Measurements from ENCODE around the gene DUS2. TPM values are rescaled to one million over a fixed set of nuclear protein-coding genes. Genes with fewer than 3 reads are reported as not detected.
"Not testable (repeated sequence)": the region's sequence is repeated elsewhere in the genome, so short reads cannot be mapped to it uniquely, and the experiment has no call there.

The DUS2 gene
- total RNA-seq, 4 donors from 2014 or later: 9.2 to 13.1 (median 11.2) TPM

GRCh38 chr16:68003031-68003430, 20.1 kb upstream of the DUS2 start:
- Histone ChIP-seq H3K4me3 (no peak overlapping the region), H3K27ac (no peak overlapping the region), H3K4me1 (peaks cover 0 to 16% (median 0%) of the 10 kb centered on the region in 4 donors), H3K9me3 (no peaks in the 10 kb centered on the region), H3K27me3 (no peaks in the 10 kb centered on the region), H3K36me3 (no peaks in the 10 kb centered on the region)
- TF ChIP-seq POLR2AphosphoS5 (IDR thresholded peaks at IDR 0.05) (no peak), CTCF (IDR thresholded peaks at IDR 0.05) (no peak), EP300 (IDR thresholded peaks at IDR 0.05; ENCODE audit: low read depth) (no peak), POLR2A (IDR thresholded peaks at IDR 0.05) (no peak)
- intact Hi-C loops (cut with DNase I; ENCODE audit: low total_unique reads): no loop called here
- in situ Hi-C loops (cut with MboI; ENCODE audit: low pct_ligation_motif_present in 1 of 4, low pct_unique_long_range_greater_than_20kb in 1 of 4, low sequenced_read_pairs in 3 of 4): no loop called here
- no peak for DNase-seq
- 87 to 88% methylated on average over 4 of the region's 4 CpGs for WGBS, 2 donors (ENCODE audit: low coverage in 1 of 2)

DNA sequence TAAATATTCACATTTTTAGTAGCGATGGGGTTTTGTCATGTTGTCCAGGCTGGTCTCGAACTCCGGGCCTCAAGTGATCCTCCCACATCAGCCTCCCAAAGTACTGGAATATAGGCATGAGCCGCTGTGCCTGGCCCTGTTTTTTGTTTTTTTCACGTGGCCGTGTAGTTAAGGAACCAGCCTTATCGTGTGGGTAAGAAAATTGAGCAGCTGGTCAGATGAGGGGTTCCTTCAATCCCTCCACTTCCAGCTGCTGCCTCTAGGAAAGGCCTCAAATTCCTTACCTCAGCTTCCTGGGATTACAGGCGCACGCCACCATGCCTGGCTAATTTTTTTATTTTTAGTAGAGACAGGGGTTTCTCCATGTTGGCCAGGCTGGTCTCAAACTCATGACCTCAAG, 17.9 kb upstream of the DUS2 start:
- DNase-seq: no peak
- in situ Hi-C loops (cut with MboI; ENCODE audit: low pct_ligation_motif_present in 1 of 4, low pct_unique_long_range_greater_than_20kb in 1 of 4, low sequenced_read_pairs in 3 of 4): no loop called here
- no peaks in the 10 kb centered on the region for H3K27me3 ChIP-seq
- no peaks in the 10 kb centered on the region for H3K36me3 ChIP-seq
- H3K4me3 ChIP-seq: no peak overlapping the region
- H3K4me1 ChIP-seq: peaks cover 0 to 12% (median 0%) of the 10 kb centered on the region in 4 donors
- peak overlapping the region; percentile 38 to 68 (median 56) for H3K27ac ChIP-seq
- no peaks in the 10 kb centered on the region for H3K9me3 ChIP-seq
- intact Hi-C loops (cut with DNase I; ENCODE audit: low total_unique reads): no loop called here
- 80 to 90% methylated on average over 3 to 9 of the region's 9 CpGs for WGBS, 2 donors (ENCODE audit: low coverage in 1 of 2)
- no peak for TF ChIP-seq POLR2A (IDR thresholded peaks at IDR 0.05)
- TF ChIP-seq EP300 (IDR thresholded peaks at IDR 0.05; ENCODE audit: low read depth): no peak
- TF ChIP-seq POLR2AphosphoS5 (IDR thresholded peaks at IDR 0.05): no peak
- no peak for TF ChIP-seq CTCF (IDR thresholded peaks at IDR 0.05)

GRCh38 chr16:68005786-68006286, 17.2 kb upstream of the DUS2 start:
- intact Hi-C loops (cut with DNase I; ENCODE audit: low total_unique reads): no loop called here
- no peaks in the 10 kb centered on the region for H3K9me3 ChIP-seq
- no peak overlapping the region for H3K4me3 ChIP-seq
- H3K4me1 ChIP-seq: peaks cover 0 to 6% (median 0%) of the 10 kb centered on the region in 4 donors
- H3K27me3 ChIP-seq: no peaks in the 10 kb centered on the region
- H3K27ac ChIP-seq: peak overlapping the region; percentile 38 to 68 (median 56)
- TF ChIP-seq POLR2A (IDR thresholded peaks at IDR 0.05): no peak
- no peak for TF ChIP-seq CTCF (IDR thresholded peaks at IDR 0.05)
- no peak for TF ChIP-seq POLR2AphosphoS5 (IDR thresholded peaks at IDR 0.05)
- TF ChIP-seq EP300 (IDR thresholded peaks at IDR 0.05; ENCODE audit: low read depth): no peak
- DNase-seq: peak; percentile 47
- 40 to 42% methylated on average over 1 to 6 of the region's 6 CpGs for WGBS, 2 donors (ENCODE audit: low coverage in 1 of 2)
- no peaks in the 10 kb centered on the region for H3K36me3 ChIP-seq
- in situ Hi-C loops (cut with MboI; ENCODE audit: low pct_ligation_motif_present in 1 of 4, low pct_unique_long_range_greater_than_20kb in 1 of 4, low sequenced_read_pairs in 3 of 4): no loop called here

GRCh38 chr16:68009157-68009735, 13.8 kb upstream of the DUS2 start:
- Histone ChIP-seq H3K36me3 (no peaks in the 10 kb centered on the region), H3K27me3 (no peaks in the 10 kb centered on the region), H3K4me1 (peaks cover 0 to 10% (median 0%) of the 10 kb centered on the region in 4 donors), H3K9me3 (no peaks in the 10 kb centered on the region), H3K27ac (no peak overlapping the region), H3K4me3 (no peak overlapping the region)
- intact Hi-C loops (cut with DNase I; ENCODE audit: low total_unique reads): no loop called here
- TF ChIP-seq POLR2A (IDR thresholded peaks at IDR 0.05) (no peak), POLR2AphosphoS5 (IDR thresholded peaks at IDR 0.05) (no peak), EP300 (IDR thresholded peaks at IDR 0.05; ENCODE audit: low read depth) (no peak), CTCF (IDR thresholded peaks at IDR 0.05) (no peak)
- in situ Hi-C loops (cut with MboI; ENCODE audit: low pct_ligation_motif_present in 1 of 4, low pct_unique_long_range_greater_than_20kb in 1 of 4, low sequenced_read_pairs in 3 of 4): no loop called here
- 72 to 85% methylated on average over 4 to 6 of the region's 9 CpGs for WGBS, 2 donors (ENCODE audit: low coverage in 1 of 2)
- no peak for DNase-seq

GRCh38 chr16:68009872-68010271, 13.2 kb upstream of the DUS2 start:
- H3K36me3 ChIP-seq; H3K4me1 ChIP-seq; H3K27ac ChIP-seq; in situ Hi-C loops (cut with MboI; ENCODE audit: low pct_ligation_motif_present in 1 of 4, low pct_unique_long_range_greater_than_20kb in 1 of 4, low sequenced_read_pairs in 3 of 4); H3K4me3 ChIP-seq; DNase-seq; H3K9me3 ChIP-seq; intact Hi-C loops (cut with DNase I; ENCODE audit: low total_unique reads); H3K27me3 ChIP-seq: not testable (repeated sequence)
- 74% methylated on average over 4 of the region's 4 CpGs; no CpG with 5 or more reads in 1 of the 2 donors for WGBS, 2 donors (ENCODE audit: low coverage in 1 of 2)
